ENCODE data around the gene DCAF8L2.
"Not testable (repeated sequence)": the region's sequence is repeated elsewhere in the genome, so short reads cannot be mapped to it uniquely, and the experiment has no call there.

DCAF8L2 gene

GRCh38 chrX:27680726-27681125, 90.6 kb downstream of the DCAF8L2 start:
- DNase-seq = no peak

- DNase-seq = not testable (repeated sequence)
Observed at GRCh38 chrX:27683566-27684208, 93.5 kb downstream of the DCAF8L2 start.

- no peak for DNase-seq
Observed at GRCh38 chrX:27694667-27695066, 104.5 kb downstream of the DCAF8L2 start.

GRCh38 chrX:27706526-27706925, 116.4 kb downstream of the DCAF8L2 start:
- DNase-seq = no peak

- DNase-seq = no peak
Observed at GRCh38 chrX:27715610-27716009, 125.5 kb downstream of the DCAF8L2 start.

- no peak for DNase-seq
Observed at GRCh38 chrX:27728291-27728690, 138.1 kb downstream of the DCAF8L2 start.

- DNase-seq = no peak
Observed at GRCh38 chrX:27731962-27732361, 141.8 kb downstream of the DCAF8L2 start.

- no peak for DNase-seq
Observed at GRCh38 chrX:27735914-27736313, 145.8 kb downstream of the DCAF8L2 start.

GRCh38 chrX:27740933-27741332, 150.8 kb downstream of the DCAF8L2 start:
- DNase-seq = no peak

- DNase-seq = not testable (repeated sequence)
Observed at GRCh38 chrX:27743521-27743920, 153.4 kb downstream of the DCAF8L2 start.

GRCh38 chrX:27746516-27746915, 156.4 kb downstream of the DCAF8L2 start:
- DNase-seq = no peak

- not testable (repeated sequence) for DNase-seq
Observed at GRCh38 chrX:27750298-27750697, 160.2 kb downstream of the DCAF8L2 start.

- no peak for DNase-seq
Observed at GRCh38 chrX:27751976-27752375, 161.8 kb downstream of the DCAF8L2 start.

GRCh38 chrX:27765718-27766117, 175.6 kb downstream of the DCAF8L2 start:
- no peak for DNase-seq

- no peak for DNase-seq
Observed at GRCh38 chrX:27767387-27767786, 177.2 kb downstream of the DCAF8L2 start.

GRCh38 chrX:27775984-27776383, 185.8 kb downstream of the DCAF8L2 start:
- DNase-seq = no peak

- DNase-seq = no peak
Observed at GRCh38 chrX:27796640-27797257, 206.6 kb downstream of the DCAF8L2 start.

GRCh38 chrX:27797575-27797974, 207.4 kb downstream of the DCAF8L2 start:
- peak; percentile 50 for DNase-seq

Measured in NCI-H2171 (cell line).